Spleen (tissue), 11 donors: Measurements from ENCODE around the gene ARHGAP10. TPM values are rescaled to one million over a fixed set of nuclear protein-coding genes. Genes with fewer than 3 reads are reported as not detected.

Source experiments
- DNase-seq: peaks from one replicate; pipeline ENCODE4 v3.0.0-alpha.2; 2020
- H3K27ac ChIP-seq, 8 donors: fragments of 200-600 bp; sonication (generic) in 7 of 8; 1 replicate in 4 of 8; 2 replicates in 4 of 8; pipeline versions ENCODE4 v1.5.0 to v1.8.0; 2016 to 2021; ENCODE audit warnings: inconsistent platforms in 4 of 8, mild to moderate bottlenecking in 4 of 8, moderate library complexity in 1 of 8
- H3K27me3 ChIP-seq, 7 donors: fragments of 200-600 bp; sonication (generic) in 6 of 7; replicated peaks in 1 of 7; 1 replicate in 4 of 7; 2 replicates in 3 of 7; pipeline versions ENCODE4 v1.5.0 to v1.8.0; 2016 to 2021; ENCODE audit warnings: inconsistent platforms in 3 of 7, mild to moderate bottlenecking in 1 of 7
- H3K36me3 ChIP-seq, 6 donors: fragments of 200-600 bp; sonication (generic) in 5 of 6; 1 replicate in 4 of 6; 2 replicates in 2 of 6; pipeline versions ENCODE4 v1.5.0 to v1.8.0; 2016 to 2021; ENCODE audit warnings: inconsistent platforms in 2 of 6
- H3K4me1 ChIP-seq, 6 donors: fragments of 200-600 bp; sonication (generic) in 5 of 6; 1 replicate in 3 of 6; 2 replicates in 3 of 6; pipeline versions ENCODE4 v1.5.0 to v1.8.0; 2016 to 2021; ENCODE audit warnings: inconsistent platforms in 3 of 6
- H3K4me3 ChIP-seq, 8 donors: fragments of 200-600 bp; sonication (generic) in 7 of 8; 1 replicate in 4 of 8; 2 replicates in 4 of 8; pipeline versions ENCODE4 v1.5.0 to v1.8.0; 2016 to 2021; ENCODE audit warnings: inconsistent platforms in 4 of 8, mild to moderate bottlenecking in 4 of 8, moderate library complexity in 2 of 8
- H3K9me3 ChIP-seq, 8 donors: fragments of 200-600 bp; sonication (generic) in 7 of 8; 1 replicate in 4 of 8; 2 replicates in 4 of 8; pipeline versions ENCODE4 v1.5.0 to v1.8.0; 2016 to 2021; ENCODE audit warnings: inconsistent platforms in 4 of 8
- POLR2A ChIP-seq, 3 donors: fragments of 450-650 bp; IDR thresholded peaks; one replicate each; pipeline ENCODE4 v1.5.1; 2017; ENCODE audit warnings: antibody characterized with exemption in 3 of 3, mild to moderate bottlenecking in 1 of 3
- POLR2AphosphoS5 ChIP-seq, 3 donors: sonication (generic); formaldehyde crosslinking; IDR thresholded peaks; one replicate each; pipeline ENCODE4 v1.5.1; 2017; ENCODE audit warnings: antibody characterized with exemption in 3 of 3
- WGBS, 5 donors: extraction: QIAGEN DNeasy Blood & Tissue Kit in 3 of 5; methylation state at CpG; one replicate each; pipeline versions ENCODE4 v1.1.5 to v1.1.7; 2013 to 2018; 5-methylcytosine and 5-hydroxymethylcytosine counted together
- intact Hi-C: fragments of 100-400 bp; cut with DNase I; formaldehyde crosslinking; loops from one replicate; pipeline ENCODE4 v1.15.0; 2023; ENCODE audit warnings: low total_unique reads
- polyA plus RNA-seq, 3 donors: library from polyadenylated mRNA; stranded (reverse); fragments of 200-250 nt; gene quantifications; one replicate each; pipeline ENCODE4 v1.2.1, GENCODE V29; 2013
- total RNA-seq, 7 donors: library from RNA; depleted of rRNA in 3 of 7; stranded (reverse); fragments of >200 nt in 3 of 7; fragmentation: NEBNext Ultra II Directional in 4 of 7; extraction: Animal tissue kit (Norgen Biotek cat#: 25700) in 4 of 7; gene quantifications; one replicate each; pipeline versions ENCODE4 v1.1.0 to v1.2.1, GENCODE V29; 2016 to 2021
- TF ChIP-seq, protein P1 (sequence below), 11 experiments: fragments of 200-600 bp in 7 of 11; fragments of 450-650 bp in 4 of 11; sonication (generic) in 4 of 11; IDR thresholded peaks in 8 of 11; conservative IDR thresholded peaks in 3 of 11; 1 replicate in 7 of 11; 2 replicates in 4 of 11; pipeline versions ENCODE4 v1.4.0 to v1.8.0; 2016 to 2021; ENCODE audit warnings: antibody characterized with exemption in 11 of 11, inconsistent platforms in 4 of 11, mild to moderate bottlenecking in 1 of 11
- donor health status: healthy with polysubstance abuse.
- donor health status: DM: no; HTN: no; CAD: no; lungs with moderate emphysema.
- donor health status: DM: no; HTN: no; CAD: no.
- donor health status: Bipolar disorder and iron deficiency.
- donor health status: healthy.
- donor health status: DM: no; HTN: no; CAD: no.
- donor health status: DM: yes; HTN: yes; CAD: no.

ARHGAP10 gene
- total and polyA plus RNA-seq, 10 donors = 4.0 to 35.5 (median 13.3) TPM

DNA sequence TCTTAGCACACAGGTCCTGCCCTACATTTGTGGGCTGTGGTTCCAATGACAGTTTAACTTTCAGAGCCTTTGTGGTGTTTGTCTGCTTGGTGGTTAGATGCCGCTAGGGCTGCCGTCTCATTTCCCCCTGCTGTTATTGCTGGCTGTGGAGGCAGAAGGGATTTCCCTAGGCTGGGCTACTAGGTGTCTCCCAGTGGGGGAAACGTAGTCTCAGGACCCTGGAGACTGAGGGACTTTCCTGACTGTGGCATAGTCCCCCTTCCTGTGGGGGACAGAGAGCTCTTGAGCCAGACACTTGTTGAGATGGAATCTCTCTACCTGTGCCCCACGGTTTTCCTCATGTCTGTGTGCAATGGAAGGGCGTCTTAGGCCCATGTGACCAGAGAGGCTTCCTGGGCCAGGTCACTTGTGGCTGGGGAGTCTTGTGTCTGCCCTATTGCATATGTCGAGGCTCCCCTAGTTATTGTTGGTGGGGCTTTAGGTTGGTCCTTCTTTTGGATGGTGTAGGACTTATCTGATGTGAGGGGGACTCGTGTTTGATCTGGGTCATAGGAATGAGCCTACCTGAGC is 68.2 kb downstream of the ARHGAP10 start:
- DNase-seq = no peak

DNA sequence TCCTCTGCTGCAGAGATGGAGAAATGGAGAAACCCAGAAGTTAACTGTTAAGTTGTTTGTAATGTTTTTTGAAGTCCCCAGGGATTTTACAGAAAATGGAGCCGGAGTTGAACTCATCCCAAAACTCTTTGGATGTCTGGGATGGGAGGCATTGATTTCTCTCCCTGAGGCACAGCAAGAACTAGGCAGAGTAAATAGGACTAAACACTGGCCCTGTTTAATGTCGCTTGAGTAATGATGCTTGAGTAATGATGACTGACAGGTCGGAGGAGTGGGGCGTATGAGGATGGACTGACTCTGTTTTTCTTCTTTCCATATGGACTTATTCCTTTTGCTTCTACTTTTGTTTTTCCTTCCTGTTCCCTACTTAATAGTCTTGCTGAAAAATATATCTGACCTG is 69.9 kb downstream of the ARHGAP10 start:
- intact Hi-C loops = no loop called here
- Histone ChIP-seq H3K27me3 (no peaks in the 10 kb centered on the region), H3K36me3 (no peaks in the 10 kb centered on the region), H3K4me1 (peaks cover 0 to 18% (median 11%) of the 10 kb centered on the region in 6 donors), H3K27ac (no peak overlapping the region), H3K9me3 (no peaks in the 10 kb centered on the region), H3K4me3 (no peak overlapping the region)
- no peak for DNase-seq
- no peak for TF ChIP-seq POLR2A (IDR thresholded peaks at IDR 0.05)
- TF ChIP-seq POLR2AphosphoS5 (IDR thresholded peaks at IDR 0.05) = no peak
- TF ChIP-seq, protein P1, sequence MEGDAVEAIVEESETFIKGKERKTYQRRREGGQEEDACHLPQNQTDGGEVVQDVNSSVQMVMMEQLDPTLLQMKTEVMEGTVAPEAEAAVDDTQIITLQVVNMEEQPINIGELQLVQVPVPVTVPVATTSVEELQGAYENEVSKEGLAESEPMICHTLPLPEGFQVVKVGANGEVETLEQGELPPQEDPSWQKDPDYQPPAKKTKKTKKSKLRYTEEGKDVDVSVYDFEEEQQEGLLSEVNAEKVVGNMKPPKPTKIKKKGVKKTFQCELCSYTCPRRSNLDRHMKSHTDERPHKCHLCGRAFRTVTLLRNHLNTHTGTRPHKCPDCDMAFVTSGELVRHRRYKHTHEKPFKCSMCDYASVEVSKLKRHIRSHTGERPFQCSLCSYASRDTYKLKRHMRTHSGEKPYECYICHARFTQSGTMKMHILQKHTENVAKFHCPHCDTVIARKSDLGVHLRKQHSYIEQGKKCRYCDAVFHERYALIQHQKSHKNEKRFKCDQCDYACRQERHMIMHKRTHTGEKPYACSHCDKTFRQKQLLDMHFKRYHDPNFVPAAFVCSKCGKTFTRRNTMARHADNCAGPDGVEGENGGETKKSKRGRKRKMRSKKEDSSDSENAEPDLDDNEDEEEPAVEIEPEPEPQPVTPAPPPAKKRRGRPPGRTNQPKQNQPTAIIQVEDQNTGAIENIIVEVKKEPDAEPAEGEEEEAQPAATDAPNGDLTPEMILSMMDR (IDR thresholded peaks at IDR 0.05 in 8 of 11, conservative IDR thresholded peaks at IDR 0.05 in 3 of 11) = no peak
- 76 to 90% (median 86%) methylated on average over 4 of the region's 4 CpGs for WGBS, 5 donors

More for the DNA sequence above, 68.2 kb downstream of the ARHGAP10 start:
- Histone ChIP-seq H3K9me3 (no peaks in the 10 kb centered on the region), H3K27me3 (no peaks in the 10 kb centered on the region), H3K36me3 (no peaks in the 10 kb centered on the region), H3K27ac (no peak overlapping the region), H3K4me1 (peaks cover 0 to 19% (median 11%) of the 10 kb centered on the region in 6 donors), H3K4me3 (no peak overlapping the region)
- WGBS, 5 donors = 36 to 48% (median 42%) methylated on average over 7 of the region's 7 CpGs
- intact Hi-C loops = no loop called here
- TF ChIP-seq, protein P1 (IDR thresholded peaks at IDR 0.05 in 8 of 11, conservative IDR thresholded peaks at IDR 0.05 in 3 of 11) = no peak
- TF ChIP-seq POLR2AphosphoS5 (IDR thresholded peaks at IDR 0.05) (no peak), POLR2A (IDR thresholded peaks at IDR 0.05) (no peak)

DNA sequence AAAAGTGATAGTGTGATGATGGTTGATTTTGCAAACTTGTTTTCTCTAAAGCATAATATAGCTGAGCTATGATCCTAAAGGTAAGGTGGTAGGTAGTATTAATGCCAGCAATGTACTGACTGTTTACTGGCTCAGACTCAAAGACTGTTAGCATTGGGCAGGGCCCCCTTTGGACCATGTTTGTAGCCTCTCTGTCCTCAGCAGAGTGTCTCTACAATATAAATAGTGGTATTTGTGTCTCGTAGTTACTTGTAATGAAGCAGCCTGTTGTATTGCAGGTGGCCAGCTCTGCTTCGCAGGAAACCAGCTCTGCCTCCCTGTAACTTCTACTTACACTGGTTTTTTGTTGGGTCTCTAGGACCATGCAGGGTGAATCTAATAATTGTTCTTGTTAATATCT is 70.5 kb downstream of the ARHGAP10 start:
- H3K4me3 ChIP-seq = no peak overlapping the region

DNA sequence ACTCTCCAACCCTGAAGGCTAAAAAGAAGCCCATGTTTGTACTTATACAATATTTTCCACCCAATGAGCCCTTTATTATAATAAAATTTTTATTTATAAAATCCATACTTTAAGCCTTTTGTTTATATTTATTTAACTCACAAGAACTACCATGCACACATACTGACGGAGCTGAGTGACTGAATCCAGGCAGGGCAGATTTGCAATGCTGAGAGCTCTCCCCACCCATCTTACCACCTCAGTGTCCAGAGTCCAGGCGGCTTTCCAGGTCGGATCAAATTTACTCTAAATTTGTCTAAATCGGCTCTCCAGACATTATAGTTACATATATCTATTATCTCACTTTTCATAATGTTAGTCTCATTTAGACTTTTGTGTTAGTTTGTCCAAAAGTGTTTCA is 74.1 kb downstream of the ARHGAP10 start:
- TF ChIP-seq POLR2A (IDR thresholded peaks at IDR 0.05) (no peak), POLR2AphosphoS5 (IDR thresholded peaks at IDR 0.05) (no peak)
- TF ChIP-seq, protein P1 (IDR thresholded peaks at IDR 0.05 in 8 of 11, conservative IDR thresholded peaks at IDR 0.05 in 3 of 11) = no peak
- no peak for DNase-seq
- Histone ChIP-seq H3K4me3 (no peak overlapping the region), H3K27me3 (no peaks in the 10 kb centered on the region), H3K27ac (no peak overlapping the region), H3K9me3 (no peaks in the 10 kb centered on the region), H3K4me1 (peaks cover 0 to 15% (median 4%) of the 10 kb centered on the region in 6 donors), H3K36me3 (no peaks in the 10 kb centered on the region)
- 91 to 96% (median 94%) methylated on average over 4 of the region's 4 CpGs for WGBS, 5 donors
- intact Hi-C loops = no loop called here

More for the DNA sequence above, 70.5 kb downstream of the ARHGAP10 start:
- H3K27me3 ChIP-seq = no peaks in the 10 kb centered on the region
- 59 to 83% (median 82%) methylated on average over 2 of the region's 2 CpGs for WGBS, 5 donors
- no peak for TF ChIP-seq POLR2AphosphoS5 (IDR thresholded peaks at IDR 0.05)
- no peak for TF ChIP-seq POLR2A (IDR thresholded peaks at IDR 0.05)
- TF ChIP-seq, protein P1 (IDR thresholded peaks at IDR 0.05 in 8 of 11, conservative IDR thresholded peaks at IDR 0.05 in 3 of 11) = no peak
- H3K36me3 ChIP-seq = no peaks in the 10 kb centered on the region
- H3K9me3 ChIP-seq = no peaks in the 10 kb centered on the region
- no peak overlapping the region for H3K27ac ChIP-seq
- peaks cover 0 to 18% (median 11%) of the 10 kb centered on the region in 6 donors for H3K4me1 ChIP-seq
- intact Hi-C loops = no loop called here
- DNase-seq = no peak
